Omental fat pad (tissue), 4 donors: ENCODE data around the gene MINDY1. TPM values are rescaled to one million over a fixed set of nuclear protein-coding genes. Genes with fewer than 3 reads are reported as not detected.

ENCODE experiments used
- ATAC-seq: fragments of 150-250 bp; one replicate; pipeline ENCODE4 v1.9.1; 2016; ENCODE audit warnings: mild to moderate bottlenecking, moderate library complexity; ENCODE audit not compliant: low FRiP score
- DNase-seq: peaks from one replicate; pipeline ENCODE4 v3.0.0-alpha.2; 2019; ENCODE audit warnings: low spot score
- total RNA-seq, 4 donors: library from RNA; depleted of rRNA; stranded (reverse); fragments of >200 nt; gene quantifications; one replicate each; pipeline ENCODE4 v1.1.0, GENCODE V29; 2016
- TF ChIP-seq, protein P1 (sequence below), 3 donors: fragments of 450-650 bp; IDR thresholded peaks; one replicate each; pipeline ENCODE4 v1.5.1; 2016 to 2017; ENCODE audit warnings: antibody characterized with exemption in 3 of 3, mild to moderate bottlenecking in 3 of 3, moderate library complexity in 2 of 3

MINDY1 gene
- total RNA-seq, 4 donors from 2014 or later = 15.5 to 35.4 (median 33.2) TPM

DNA sequence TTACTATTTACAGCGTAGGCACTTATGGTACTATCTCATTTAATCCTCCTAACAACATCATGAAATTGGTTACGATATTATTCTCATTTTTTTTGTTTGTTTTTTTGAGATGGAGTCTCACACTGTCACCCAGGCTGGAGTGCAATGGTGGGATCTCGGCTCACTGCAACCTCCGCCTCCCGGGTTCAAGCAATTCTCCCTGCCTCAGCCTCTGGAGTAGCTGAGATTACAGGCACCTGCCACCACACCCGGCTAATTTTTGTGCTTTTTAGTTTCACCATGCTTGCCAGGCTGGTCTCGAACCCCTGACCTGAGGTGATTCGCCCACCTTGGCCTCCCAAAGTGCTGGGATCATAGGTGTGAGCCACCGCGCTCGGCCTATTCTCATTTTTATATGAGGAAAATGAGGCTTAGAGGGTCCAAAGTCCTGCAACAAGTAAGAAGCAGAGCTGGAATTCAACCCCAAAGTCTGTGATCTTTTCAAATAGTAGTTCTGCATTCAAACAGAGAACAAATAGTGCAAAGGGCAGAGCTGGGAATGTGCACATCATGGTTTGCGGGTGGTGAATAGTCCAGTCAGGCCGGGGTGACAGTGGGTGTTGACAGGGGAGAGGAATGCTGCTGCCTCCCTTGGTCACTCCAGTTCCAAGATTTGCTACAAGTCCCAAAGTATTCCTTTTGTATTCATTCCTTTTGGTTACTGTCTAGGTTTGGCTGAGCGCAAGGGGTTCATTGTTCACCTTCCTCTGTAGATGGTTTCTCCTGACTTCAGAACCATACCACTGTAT is 6.2 kb upstream of the MINDY1 start:
- no peak for ATAC-seq
- TF ChIP-seq, protein P1, sequence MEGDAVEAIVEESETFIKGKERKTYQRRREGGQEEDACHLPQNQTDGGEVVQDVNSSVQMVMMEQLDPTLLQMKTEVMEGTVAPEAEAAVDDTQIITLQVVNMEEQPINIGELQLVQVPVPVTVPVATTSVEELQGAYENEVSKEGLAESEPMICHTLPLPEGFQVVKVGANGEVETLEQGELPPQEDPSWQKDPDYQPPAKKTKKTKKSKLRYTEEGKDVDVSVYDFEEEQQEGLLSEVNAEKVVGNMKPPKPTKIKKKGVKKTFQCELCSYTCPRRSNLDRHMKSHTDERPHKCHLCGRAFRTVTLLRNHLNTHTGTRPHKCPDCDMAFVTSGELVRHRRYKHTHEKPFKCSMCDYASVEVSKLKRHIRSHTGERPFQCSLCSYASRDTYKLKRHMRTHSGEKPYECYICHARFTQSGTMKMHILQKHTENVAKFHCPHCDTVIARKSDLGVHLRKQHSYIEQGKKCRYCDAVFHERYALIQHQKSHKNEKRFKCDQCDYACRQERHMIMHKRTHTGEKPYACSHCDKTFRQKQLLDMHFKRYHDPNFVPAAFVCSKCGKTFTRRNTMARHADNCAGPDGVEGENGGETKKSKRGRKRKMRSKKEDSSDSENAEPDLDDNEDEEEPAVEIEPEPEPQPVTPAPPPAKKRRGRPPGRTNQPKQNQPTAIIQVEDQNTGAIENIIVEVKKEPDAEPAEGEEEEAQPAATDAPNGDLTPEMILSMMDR (IDR thresholded peaks at IDR 0.05) = no peak
- no peak for DNase-seq

GRCh38 chr1:151011154-151011850 is 4.6 kb upstream of the MINDY1 start:
- DNase-seq = no peak
- ATAC-seq = no peak
- TF ChIP-seq, protein P1 (IDR thresholded peaks at IDR 0.05) = no peak

DNA sequence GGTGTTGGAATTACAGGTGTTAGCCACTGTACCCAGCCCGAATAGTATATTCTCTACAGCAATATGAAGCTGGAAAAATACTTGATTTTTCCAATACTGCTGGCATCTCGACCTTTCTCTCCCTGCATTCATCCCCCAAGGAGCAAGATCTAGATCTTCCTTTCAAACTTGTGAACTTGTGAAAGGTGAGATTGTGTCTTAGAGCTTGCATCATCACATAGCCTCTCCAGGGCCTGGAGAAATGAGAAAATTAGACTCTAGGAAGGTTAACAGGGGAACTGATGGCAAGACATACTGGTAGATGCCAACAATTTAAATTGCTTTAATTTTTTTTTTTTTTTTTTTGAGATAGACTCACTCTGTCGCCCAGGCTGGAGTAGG is 3.6 kb upstream of the MINDY1 start:
- no peak for DNase-seq
- TF ChIP-seq, protein P1 (IDR thresholded peaks at IDR 0.05) = no peak
- no peak for ATAC-seq

GRCh38 chr1:151009674-151010345 is 3.1 kb upstream of the MINDY1 start:
- ATAC-seq = no peak
- TF ChIP-seq, protein P1 (IDR thresholded peaks at IDR 0.05) = no peak
- DNase-seq = no peak

DNA sequence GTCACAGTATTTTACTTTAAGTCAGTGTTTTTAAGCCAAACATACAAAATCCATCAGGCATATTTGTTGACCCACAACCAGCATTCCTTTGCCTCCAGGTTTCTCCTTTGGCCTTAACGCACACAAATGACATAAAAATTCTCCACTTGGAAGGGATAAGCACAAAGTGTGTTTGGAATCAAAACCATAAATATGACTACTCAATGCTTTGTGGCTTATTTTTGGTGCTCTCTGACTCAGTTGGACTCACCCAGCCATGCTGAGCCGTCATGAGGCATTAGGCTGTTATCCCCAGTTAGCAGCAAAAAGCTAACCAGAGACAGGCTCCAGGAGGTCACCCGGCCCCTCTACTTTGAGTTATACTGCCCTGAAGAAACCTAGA is 2.5 kb upstream of the MINDY1 start:
- TF ChIP-seq, protein P1 (IDR thresholded peaks at IDR 0.05) = no peak
- ATAC-seq (no peak), DNase-seq (no peak)

- ATAC-seq (peak; percentile 86), DNase-seq (peak; percentile 79)
- TF ChIP-seq, protein P1 (IDR thresholded peaks at IDR 0.05) = no peak
Observed at GRCh38 chr1:151008244-151009205, 1.8 kb upstream of the MINDY1 start, which contains the start of gene PRUNE1. Gene PRUNE1, plus strand, starts transcription at chr1:151008449. Its CDS starts 184 bp downstream, at chr1:151008633.
